Keratinocyte (primary cell): ENCODE results near the gene XCR1. TPM values are rescaled to one million over a fixed set of nuclear protein-coding genes. Genes with fewer than 3 reads are reported as not detected.

Source experiments
- DNase-seq: peaks from one replicate; pipeline ENCODE4 v3.0.0-alpha.2; 2011; ENCODE audit warnings: low read depth, missing footprints, low spot score
- FAIRE-seq: peaks from 2 replicates; lab custom pipeline; 2011; peaks lifted over from hg19 to GRCh38; lab: Jason Lieb, UNC
- H2AFZ ChIP-seq: 2 replicates; pipeline ENCODE4 v1.6.0; 2012; ENCODE audit warnings: low read length, control low read depth, inconsistent platforms; ENCODE audit not compliant: control insufficient read depth
- H3K27ac ChIP-seq: 2 replicates; pipeline ENCODE4 v1.5.1; 2011; ENCODE audit warnings: low read length; ENCODE audit not compliant: control insufficient read depth, insufficient read depth
- H3K27me3 ChIP-seq: 3 replicates; pipeline ENCODE4 v1.6.0; 2011; ENCODE audit warnings: low read length; ENCODE audit not compliant: control insufficient read depth, insufficient read depth; ENCODE audit errors: extremely low read depth
- H3K36me3 ChIP-seq, 2 experiments: 2 replicates in 1 of 2; 3 replicates in 1 of 2; pipeline ENCODE4 v1.5.1; 2011; ENCODE audit warnings: low read length in 2 of 2, mild to moderate bottlenecking in 1 of 2; ENCODE audit not compliant: control insufficient read depth in 2 of 2, insufficient read depth in 2 of 2; ENCODE audit errors: extremely low read depth in 1 of 2
- H3K4me1 ChIP-seq: 3 replicates; pipeline ENCODE4 v1.5.1; 2011; ENCODE audit warnings: low read length; ENCODE audit not compliant: control insufficient read depth, insufficient read depth; ENCODE audit errors: extremely low read depth
- H3K4me2 ChIP-seq: 3 replicates; pipeline ENCODE4 v1.6.0; 2011; ENCODE audit warnings: low read depth, low read length; ENCODE audit not compliant: control insufficient read depth, insufficient read depth; ENCODE audit errors: extremely low read depth
- H3K4me3 ChIP-seq, 3 experiments: fragments of 200-600 bp in 1 of 3; sonication (generic) in 1 of 3; 2 replicates in 2 of 3; 3 replicates in 1 of 3; pipeline ENCODE4 v1.5.1; 2011 to 2016; ENCODE audit warnings: low read length in 3 of 3, mild to moderate bottlenecking in 3 of 3, control low read depth in 2 of 3, inconsistent platforms in 1 of 3, low read depth in 1 of 3, mixed read lengths in 1 of 3, mixed run types in 1 of 3, moderate library complexity in 1 of 3; ENCODE audit not compliant: control insufficient read depth in 2 of 3, insufficient read depth in 2 of 3; ENCODE audit errors: extremely low read depth in 1 of 3
- H3K79me2 ChIP-seq: 2 replicates; pipeline ENCODE4 v1.6.0; 2012; ENCODE audit warnings: low read length; ENCODE audit not compliant: control insufficient read depth, insufficient read depth
- H3K9ac ChIP-seq: 3 replicates; pipeline ENCODE4 v1.6.0; 2011; ENCODE audit warnings: low read length; ENCODE audit not compliant: control insufficient read depth, insufficient read depth; ENCODE audit errors: extremely low read depth
- H3K9me1 ChIP-seq: 3 replicates; pipeline ENCODE4 v1.6.0; 2011; ENCODE audit warnings: low read length; ENCODE audit not compliant: control insufficient read depth, insufficient read depth; ENCODE audit errors: extremely low read depth
- H3K9me3 ChIP-seq: 2 replicates; pipeline ENCODE4 v1.5.1; 2012; ENCODE audit warnings: low read depth, low read length; ENCODE audit not compliant: control insufficient read depth
- H4K20me1 ChIP-seq: 3 replicates; pipeline ENCODE4 v1.6.0; 2011; ENCODE audit warnings: low read length; ENCODE audit not compliant: control insufficient read depth, insufficient read depth; ENCODE audit errors: extremely low read depth
- EZH2 ChIP-seq: IDR thresholded peaks from one replicate; pipeline ENCODE4 v1.6.1; 2012; ENCODE audit warnings: inconsistent platforms, mild to moderate bottlenecking, low read length, moderate library complexity
- dilution Hi-C: fragments of 300-500 bp; cut with MboI; formaldehyde crosslinking; loops from one replicate; pipeline ENCODE4 v1.7.0; 2020; ENCODE audit warnings: low sequenced_read_pairs; ENCODE audit not compliant: extremely low pct_ligation_motif_present
- polyA plus RNA-seq, 5 experiments: library from polyadenylated mRNA; depleted of rRNA in 3 of 5; stranded (reverse) in 3 of 5; stranded (forward) in 1 of 5; unstranded in 1 of 5; fragments of >200 nt; gene quantifications; 1 replicate in 1 of 5; 2 replicates in 3 of 5; 3 replicates in 1 of 5; pipeline versions ENCODE4 v1.2.1 to v1.2.3, GENCODE V29; 2011 to 2012; ENCODE audit warnings: missing spikeins in 2 of 5, low read depth in 1 of 5, low replicate concordance in 1 of 5
- TF ChIP-seq, protein P1 (sequence below), 3 experiments: IDR thresholded peaks in 1 of 3; conservative IDR thresholded peaks in 1 of 3; optimal IDR thresholded peaks in 1 of 3; 2 replicates in 2 of 3; 3 replicates in 1 of 3; pipeline versions ENCODE3 to v1.5.1; 2011; ENCODE audit warnings: low read length in 3 of 3, mild to moderate bottlenecking in 3 of 3, moderate library complexity in 2 of 3, control low read depth in 1 of 3, inconsistent platforms in 1 of 3; ENCODE audit not compliant: insufficient read depth in 2 of 3; ENCODE audit errors: extremely low read depth in 1 of 3

XCR1 gene
- polyA plus RNA-seq, 1 donor (not counting 4 experiments of a cell fraction or from before 2014, with no cell fraction given), result 0.01 TPM

DNA sequence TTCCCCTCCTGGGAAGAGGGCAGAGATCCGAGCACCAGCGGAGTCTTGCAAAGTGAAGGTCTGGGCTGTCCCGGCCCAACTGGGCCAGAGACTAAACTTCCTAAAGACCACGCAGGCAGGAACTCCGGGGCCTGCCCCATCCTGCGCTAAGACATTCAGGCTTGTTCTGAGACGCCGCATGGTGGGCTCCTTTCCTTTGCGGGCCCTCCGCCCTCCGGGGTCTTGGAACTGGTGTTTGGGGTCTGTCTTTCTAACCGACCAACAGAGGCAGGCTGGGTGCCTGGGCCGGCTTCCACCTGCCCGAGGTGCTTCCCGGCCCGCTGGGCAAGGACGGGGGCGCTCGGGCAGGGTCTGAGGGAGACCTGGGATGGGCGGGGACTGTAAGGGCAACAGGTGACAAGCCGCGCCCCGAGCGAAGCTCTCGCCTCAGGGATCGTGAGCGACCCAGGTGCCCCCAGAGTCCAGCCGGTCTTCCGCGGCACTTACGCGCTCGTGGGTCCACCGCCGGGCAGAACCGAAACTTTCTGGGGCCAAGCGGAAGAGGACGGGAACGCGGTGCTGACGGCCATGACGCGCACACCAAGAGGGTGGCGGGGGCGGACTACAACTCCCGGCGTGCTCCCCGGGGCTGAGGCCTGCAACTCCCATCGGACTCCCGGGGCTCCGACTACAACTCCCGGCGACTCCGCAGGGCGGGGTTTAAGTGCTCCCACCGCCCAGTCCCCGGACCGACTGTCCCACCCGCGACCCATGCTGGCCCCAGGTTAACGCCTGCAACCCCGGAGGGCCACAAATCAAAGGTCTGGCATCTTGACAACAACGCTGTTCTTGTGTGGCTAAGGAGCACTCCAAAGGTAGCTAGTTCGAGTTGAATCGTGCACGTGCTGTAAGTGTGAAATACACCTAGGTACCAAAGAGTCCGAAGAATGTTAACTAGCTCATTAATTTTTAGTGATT, 31.8 kb downstream of the XCR1 start, which contains the start of gene FYCO1:
FYCO1 (minus strand) TSS at position 589 of the 957 bp plus-strand sequence. CDS start 10,914 bp downstream, outside the sequence.
- Histone ChIP-seq H4K20me1 (no peaks in the 10 kb centered on the region), H3K9me1 (no peaks in the 10 kb centered on the region), H2AFZ (peak within 1 kb of the TSS; percentile 87), H3K79me2 (no peaks in the 10 kb centered on the region), H3K4me2 (peak within 1 kb of the TSS; percentile 96), H3K27me3 (no peaks in the 10 kb centered on the region), H3K9ac (peak within 1 kb of the TSS; percentile 79), H3K9me3 (no peaks in the 10 kb centered on the region), H3K27ac (peak within 1 kb of the TSS; percentile 63), H3K36me3 (no peaks in the 10 kb centered on the region), H3K4me1 (peaks cover 9% of the 10 kb centered on the region), H3K4me3 (peak within 1 kb of the TSS; percentile 74 to 89 (median 77))
- FAIRE-seq (peak; percentile 32), DNase-seq (no peak)
- no peak for TF ChIP-seq EZH2
- TF ChIP-seq, protein P1, sequence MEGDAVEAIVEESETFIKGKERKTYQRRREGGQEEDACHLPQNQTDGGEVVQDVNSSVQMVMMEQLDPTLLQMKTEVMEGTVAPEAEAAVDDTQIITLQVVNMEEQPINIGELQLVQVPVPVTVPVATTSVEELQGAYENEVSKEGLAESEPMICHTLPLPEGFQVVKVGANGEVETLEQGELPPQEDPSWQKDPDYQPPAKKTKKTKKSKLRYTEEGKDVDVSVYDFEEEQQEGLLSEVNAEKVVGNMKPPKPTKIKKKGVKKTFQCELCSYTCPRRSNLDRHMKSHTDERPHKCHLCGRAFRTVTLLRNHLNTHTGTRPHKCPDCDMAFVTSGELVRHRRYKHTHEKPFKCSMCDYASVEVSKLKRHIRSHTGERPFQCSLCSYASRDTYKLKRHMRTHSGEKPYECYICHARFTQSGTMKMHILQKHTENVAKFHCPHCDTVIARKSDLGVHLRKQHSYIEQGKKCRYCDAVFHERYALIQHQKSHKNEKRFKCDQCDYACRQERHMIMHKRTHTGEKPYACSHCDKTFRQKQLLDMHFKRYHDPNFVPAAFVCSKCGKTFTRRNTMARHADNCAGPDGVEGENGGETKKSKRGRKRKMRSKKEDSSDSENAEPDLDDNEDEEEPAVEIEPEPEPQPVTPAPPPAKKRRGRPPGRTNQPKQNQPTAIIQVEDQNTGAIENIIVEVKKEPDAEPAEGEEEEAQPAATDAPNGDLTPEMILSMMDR (optimal IDR thresholded peaks at IDR 0.05 in 1 of 3, IDR thresholded peaks at IDR 0.05 in 1 of 3, conservative IDR thresholded peaks at IDR 0.05 in 1 of 3; ENCODE audit: extremely low read depth in 1 of 3, insufficient read depth in 2 of 3, low read length in 3 of 3), result no peak
- dilution Hi-C loops, result no loop called here

DNA sequence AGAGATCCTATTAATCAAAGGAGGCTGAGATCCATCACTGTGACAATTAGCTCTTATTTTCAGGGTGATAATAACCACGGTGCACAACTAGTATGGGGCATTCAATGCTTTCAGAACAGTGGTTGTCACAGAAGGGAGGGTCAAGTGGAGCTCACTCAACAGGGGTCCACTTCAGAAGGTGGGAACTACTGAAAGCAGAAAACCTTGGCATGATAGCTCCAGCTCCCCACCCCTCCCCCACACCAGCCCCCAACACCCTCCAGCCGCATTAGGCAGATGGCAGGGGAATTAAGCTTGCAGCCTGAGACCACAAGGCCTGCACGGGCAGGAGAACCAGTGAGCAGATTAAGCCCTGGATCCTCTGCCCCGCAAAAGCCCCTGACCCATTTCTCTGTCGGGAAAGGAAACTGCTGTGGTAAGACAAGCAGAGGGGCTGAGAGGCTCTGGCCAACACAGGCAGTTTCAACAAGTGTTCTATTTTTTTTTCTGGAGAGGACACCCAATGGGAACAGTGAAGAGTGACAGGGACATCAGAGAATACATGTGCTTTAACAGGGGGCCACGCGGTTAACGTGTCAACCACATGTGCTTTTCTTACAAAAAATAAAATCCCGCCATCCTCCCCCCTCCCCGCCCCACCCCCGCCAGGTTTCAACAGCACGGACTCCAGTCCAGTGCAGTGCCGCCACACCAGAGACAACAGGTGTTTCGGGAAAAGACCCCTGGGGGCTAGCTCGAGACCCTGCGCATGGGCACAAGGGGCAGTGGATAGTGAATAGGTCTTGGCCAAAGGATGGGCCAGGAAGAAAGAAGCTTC, 32.7 kb downstream of the XCR1 start:
- peak overlapping the region; percentile 87 for H2AFZ ChIP-seq
- H3K9me3 ChIP-seq, result no peaks in the 10 kb centered on the region
- peak overlapping the region; percentile 79 for H3K9ac ChIP-seq
- H3K36me3 ChIP-seq, result no peaks in the 10 kb centered on the region
- peak overlapping the region; percentile 63 for H3K27ac ChIP-seq
- H3K4me3 ChIP-seq, result peak overlapping the region; percentile 74 to 89 (median 77)
- H3K9me1 ChIP-seq, result no peaks in the 10 kb centered on the region
- dilution Hi-C loops, result no loop called here
- peak overlapping the region; percentile 96 for H3K4me2 ChIP-seq
- peaks cover 14% of the 10 kb centered on the region for H3K4me1 ChIP-seq
- H3K27me3 ChIP-seq, result no peaks in the 10 kb centered on the region
- TF ChIP-seq EZH2, result no peak
- TF ChIP-seq, protein P1 (optimal IDR thresholded peaks at IDR 0.05 in 1 of 3, IDR thresholded peaks at IDR 0.05 in 1 of 3, conservative IDR thresholded peaks at IDR 0.05 in 1 of 3; ENCODE audit: extremely low read depth in 1 of 3, insufficient read depth in 2 of 3, low read length in 3 of 3), result no peak
- H4K20me1 ChIP-seq, result no peaks in the 10 kb centered on the region
- no peaks in the 10 kb centered on the region for H3K79me2 ChIP-seq
- FAIRE-seq (no peak), DNase-seq (no peak)
